Hematopoietic multipotent progenitor cell treated with erythropoietin and hydrocortisone succinate and interleukin-3 and kit ligand, for 15 days (in vitro differentiated cells): ENCODE data around the gene STXBP6.

ENCODE experiments used
- DNase-seq: peaks from one replicate; pipeline ENCODE4 v3.0.0-alpha.2; 2015; ENCODE audit warnings: low spot score

The STXBP6 gene

DNA sequence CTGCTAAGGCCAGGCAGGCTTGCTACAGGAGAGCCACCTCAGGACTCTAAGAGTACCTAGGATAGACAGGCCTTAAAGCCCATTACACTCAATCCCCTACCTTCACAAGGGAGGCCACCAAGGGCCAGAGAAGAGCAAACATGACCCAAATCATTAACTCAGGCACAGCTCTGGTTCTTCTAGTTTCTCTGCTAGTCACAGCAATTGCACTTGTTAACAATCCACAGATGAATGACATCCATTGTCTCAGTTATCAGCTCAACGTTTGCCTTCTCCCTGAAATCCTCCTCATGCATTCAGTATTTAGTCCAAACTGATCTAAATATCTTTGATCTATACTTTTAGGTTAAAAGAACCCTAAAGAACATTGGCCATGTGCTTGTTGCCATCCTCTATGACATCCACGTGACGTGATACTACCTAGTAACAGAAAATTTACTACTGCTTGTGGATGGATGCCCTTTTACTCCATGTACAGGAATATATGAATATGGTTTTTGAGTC lies 164.5 kb downstream of the STXBP6 start:
- DNase-seq: no peak

DNA sequence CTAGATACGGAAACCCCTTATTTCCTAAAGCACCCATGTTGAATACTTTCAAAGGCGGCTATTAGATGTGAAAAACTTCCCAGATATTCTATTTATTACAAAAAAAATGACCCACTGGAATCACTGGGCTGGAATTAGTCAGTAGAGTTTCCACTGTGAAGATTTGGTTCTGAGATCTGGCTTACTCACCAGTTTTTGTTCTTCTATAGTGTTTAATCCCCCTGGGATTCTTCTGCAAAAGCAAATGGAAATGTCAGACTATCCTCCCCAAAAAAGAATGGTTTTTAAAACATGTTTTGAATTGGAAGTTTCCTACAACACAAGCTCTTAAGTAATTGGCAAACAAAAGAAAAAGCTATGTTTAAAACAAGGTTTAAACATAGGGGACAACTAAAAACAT lies 166.4 kb downstream of the STXBP6 start:
- DNase-seq: no peak

DNA sequence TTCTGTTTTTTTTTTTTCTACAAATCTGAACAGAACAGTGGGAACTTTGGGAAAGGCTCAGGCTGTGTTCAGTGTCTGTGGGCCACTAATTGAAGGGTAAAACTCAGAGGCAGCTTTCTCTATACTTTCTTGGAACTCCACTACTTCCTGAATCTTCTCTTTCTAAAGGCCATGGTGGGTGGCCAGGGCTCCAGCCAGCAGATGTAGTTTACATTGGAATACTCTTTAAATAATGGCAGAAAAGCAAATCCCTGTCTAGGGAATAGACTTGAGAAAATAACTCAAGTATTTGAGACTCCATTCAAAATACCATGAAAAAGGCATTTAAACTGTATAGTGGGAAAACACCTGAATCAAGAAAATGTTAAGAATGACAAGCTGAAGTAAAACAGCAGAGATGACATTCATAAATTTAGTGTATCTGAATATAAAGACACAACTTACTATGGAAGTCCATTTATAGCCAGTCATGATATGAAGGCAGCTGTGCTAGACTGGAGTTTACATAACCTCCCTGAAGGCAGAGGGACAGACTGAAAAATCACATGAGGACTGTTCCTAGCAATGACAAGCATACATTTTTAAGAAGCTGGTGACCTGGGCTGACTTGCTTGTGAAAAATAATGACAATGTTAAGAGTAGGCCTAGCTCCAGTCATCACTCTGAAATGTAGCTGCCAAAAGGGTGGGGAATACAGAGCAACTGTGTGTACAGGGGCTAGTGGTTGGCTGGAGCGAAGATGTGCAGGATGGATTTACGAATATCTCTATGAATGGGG lies 168.6 kb downstream of the STXBP6 start:
- no peak for DNase-seq

DNA sequence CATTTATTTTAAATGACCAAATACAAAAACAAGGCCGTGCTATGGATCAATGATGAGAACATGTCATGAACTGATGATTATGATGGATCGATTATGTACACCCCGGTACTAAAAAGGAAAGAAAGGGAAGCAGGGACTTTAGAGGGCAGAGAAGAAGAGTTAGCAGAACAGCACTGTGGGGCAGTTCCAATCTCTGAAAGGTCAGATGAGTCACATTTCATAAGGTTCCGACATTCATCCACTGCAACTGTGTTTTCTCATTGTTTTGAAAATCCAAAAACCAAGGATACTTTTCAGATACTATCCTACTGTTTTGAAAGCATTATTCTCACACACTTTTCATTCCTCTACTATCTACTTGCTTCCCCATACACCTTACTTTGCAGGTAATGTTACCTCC lies 169.3 kb downstream of the STXBP6 start:
- DNase-seq: no peak

DNA sequence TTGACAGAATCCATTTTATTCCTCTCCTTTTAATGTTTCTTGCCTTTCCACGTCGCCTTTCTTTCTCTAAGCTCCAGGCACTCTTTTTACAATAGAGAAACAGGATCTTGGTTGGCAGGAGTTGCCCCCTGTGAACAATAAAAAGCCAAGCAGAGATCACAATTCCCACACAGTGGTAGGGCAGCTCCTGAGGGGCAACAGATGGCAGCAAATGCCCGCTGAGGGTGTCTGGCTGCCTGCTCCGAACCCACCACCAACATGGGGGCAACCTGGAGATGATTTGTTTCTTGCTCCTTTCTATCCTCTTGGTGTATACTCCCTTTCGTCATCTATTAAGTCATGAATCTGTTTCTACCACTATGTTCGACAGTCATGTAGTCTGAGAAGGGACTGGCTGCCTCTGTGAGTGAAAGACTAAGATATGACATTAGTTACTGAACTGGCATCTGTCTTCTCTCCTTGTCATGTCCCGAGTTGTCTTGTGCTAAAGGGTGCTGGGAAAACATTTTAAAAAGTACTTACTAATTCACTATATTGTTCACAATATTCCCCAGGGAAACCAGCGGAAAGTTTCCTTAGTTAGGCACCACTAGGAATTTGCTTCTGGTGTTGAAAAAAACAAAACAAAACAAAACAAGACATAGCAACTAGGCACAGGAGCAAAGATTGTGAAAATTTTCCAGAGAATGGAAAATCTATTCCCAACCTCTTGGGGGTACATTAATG lies 170.1 kb downstream of the STXBP6 start:
- no peak for DNase-seq

DNA sequence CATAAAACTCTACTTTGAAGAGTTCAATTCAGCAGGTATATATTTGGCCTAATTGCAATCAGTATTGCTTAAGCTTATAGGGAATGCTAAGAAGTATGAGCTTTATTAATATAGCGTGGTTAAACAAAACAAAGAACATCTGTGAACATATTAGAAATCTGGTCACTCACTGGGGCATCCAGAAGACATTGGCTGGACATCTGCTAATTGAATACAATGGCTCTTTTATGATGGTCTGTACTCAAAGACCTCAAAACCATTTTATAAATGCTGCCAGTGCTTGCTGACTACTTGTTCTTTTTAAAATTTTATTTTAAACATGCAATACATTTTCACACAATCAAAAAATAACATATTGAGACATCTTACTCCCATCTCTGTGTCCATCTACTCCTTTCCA lies 173.0 kb downstream of the STXBP6 start:
- no peak for DNase-seq

DNA sequence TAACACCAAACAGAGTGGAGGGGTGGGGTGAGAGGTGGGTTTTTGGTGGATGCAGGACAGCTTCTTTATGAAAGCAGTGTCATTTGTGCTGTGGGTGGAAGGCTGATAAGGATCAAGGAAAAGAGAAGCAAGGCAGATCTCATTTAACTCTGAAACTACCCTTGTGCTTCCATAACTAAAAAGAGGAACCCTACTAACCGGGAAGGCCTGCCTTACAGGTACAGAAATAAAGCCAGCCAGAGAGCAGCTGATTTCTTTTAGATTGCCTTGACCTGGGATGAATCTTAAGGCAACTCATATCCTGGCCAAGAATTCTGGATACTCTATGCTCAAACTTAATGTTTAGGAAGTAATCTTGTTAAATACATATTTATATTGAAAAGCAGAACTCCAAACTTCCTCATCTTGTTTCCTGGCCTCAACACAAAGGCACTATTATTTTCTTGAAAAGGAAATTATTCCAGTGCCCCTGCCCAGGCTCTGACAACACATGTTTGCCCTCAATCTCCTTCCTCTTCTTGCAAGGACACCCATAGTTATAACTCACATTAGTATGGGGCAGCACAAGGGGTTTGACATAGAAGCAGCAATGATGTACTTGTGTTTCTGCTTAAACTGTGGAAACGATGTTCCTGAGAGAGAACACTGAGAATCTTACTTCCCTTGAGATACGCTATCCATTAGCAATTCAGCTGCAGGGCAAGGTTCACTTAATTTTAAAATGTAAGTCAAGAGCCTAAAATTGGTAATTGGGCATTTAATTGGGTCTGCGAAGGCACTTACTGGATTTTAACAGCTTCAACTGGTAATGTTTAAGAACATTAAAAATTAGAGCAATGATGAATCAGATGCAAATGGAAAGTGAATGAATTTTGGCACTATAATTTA lies 173.7 kb downstream of the STXBP6 start:
- no peak for DNase-seq

DNA sequence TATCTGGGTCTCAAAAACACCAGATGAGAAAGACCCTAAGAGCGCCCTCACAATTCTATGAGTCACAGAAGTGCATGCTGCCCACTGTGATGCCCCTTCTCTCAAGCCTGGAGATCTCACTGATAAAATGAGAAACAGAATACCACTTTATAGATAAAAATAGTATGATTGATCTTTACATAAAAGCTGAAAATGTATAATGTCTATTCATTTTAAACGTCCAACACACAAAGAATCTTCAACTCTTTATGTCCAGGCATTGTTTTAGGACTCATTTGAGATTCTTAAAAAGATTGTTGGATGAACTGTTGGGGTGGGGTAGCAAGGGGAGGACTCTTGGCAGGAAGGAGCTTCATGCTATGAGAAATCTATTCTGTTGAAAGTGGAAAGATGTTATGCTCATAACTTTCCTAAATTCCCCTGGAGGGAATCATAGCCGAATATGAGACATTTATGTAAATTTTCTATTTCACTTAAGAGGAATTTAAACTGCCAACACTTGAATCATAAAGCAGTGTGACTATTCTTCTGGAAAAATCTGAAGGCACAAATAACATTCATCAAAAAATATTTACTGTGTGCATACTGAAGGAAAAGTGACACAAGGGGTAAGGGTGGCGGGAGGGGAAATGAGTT lies 174.6 kb downstream of the STXBP6 start:
- DNase-seq: no peak

DNA sequence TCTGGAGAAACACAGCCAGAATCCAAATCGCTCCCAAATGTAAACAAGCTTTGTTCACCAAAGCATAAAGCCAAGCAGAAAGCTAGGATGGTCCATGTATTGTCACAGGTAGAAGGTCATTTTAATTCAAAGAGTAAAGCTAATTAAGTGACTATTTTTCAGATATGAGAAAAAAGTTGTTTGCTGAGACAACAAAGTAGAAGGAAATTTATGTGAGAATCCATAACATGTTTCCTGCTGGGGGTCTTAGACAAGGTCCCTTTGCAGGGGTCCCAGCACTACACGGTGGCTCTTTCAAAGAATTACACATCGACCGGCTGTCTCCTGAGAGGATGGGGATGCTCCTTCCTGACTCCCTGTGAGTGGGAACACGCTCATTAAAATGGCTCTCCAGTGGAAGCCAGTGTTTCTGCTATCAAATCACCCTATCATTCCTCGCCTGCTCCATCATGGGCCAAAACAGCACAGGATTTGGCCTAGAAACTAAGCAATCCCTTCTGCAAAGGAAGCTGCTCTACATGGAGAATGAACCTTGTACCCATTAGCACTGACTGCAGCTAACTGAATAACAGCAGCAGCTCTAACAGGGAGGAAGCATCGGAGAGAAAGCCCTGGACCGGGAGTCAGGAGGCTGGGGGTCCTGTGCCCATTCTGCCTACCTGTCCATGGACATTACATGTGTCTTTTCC lies 175.3 kb downstream of the STXBP6 start:
- DNase-seq: no peak

DNA sequence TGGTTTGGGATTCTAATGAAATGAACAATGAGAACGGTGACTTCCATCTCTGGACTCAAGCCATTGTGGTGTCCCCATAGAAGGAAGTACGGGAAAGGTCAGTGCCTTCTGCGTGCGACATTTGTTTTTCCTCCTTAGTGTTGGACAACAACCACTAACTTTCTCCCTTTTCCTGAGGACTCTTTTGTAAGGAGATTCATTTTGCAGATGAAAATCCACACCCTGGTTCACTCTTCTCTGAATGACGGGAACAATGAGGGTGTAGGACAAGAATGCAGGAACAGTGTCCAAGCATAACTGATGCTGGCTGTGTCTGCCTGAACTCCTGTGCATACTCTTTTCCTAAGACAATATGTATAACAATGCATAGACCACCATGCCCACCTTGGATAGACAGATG lies 176.4 kb downstream of the STXBP6 start:
- DNase-seq: no peak

DNA sequence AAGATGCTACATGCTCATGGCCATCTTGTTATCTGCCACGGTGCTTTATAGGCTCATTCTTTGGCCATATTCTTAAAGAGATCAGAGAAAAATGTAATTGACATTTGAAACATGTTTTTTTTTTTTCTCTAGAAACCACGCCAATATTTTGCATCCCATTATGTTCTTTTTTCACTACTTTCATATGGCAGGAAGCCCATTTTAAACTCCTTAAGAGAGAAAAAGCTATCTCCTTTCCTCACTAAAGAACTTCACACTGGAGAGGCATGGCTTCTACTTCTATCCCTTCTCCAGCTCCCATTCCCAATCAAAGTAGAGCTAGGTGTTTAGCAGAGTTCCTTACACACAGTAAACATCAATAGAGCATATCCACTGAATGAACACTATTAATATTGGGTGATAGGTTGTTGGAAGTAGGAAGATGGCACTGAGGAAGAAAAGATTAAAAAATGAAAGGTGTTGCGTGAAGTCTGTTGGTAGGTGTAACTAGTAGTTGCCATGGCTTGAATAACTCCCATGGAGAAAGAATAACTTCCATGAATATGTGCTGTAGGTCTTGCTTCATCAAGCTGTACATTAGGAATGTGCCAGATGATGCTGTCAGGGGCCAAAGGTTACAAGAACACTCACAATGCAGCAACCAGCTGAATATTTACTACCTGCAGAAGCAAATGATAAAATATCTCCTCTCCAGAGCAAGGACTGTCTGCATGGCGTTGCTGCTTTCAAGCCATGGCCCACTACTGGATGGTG lies 178.8 kb downstream of the STXBP6 start:
- no peak for DNase-seq

DNA sequence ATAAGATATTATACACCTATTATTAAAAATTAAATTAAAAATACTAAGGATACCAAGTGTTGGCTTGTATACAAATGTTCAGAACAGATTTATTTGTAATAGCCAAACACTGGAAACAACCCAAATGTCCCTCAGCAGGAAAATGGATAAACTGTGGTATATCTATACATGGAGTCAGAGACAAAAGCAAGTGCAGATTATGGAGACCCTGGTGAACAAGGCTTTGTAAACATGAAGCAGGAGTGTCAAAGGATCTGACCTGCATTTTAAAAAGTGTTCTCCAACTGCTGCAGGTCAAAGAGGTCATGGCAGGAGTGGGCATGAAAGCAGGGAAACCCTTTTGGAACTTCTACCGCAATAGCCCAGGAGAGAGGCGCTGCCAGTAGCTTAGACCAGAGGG lies 181.6 kb downstream of the STXBP6 start:
- no peak for DNase-seq

DNA sequence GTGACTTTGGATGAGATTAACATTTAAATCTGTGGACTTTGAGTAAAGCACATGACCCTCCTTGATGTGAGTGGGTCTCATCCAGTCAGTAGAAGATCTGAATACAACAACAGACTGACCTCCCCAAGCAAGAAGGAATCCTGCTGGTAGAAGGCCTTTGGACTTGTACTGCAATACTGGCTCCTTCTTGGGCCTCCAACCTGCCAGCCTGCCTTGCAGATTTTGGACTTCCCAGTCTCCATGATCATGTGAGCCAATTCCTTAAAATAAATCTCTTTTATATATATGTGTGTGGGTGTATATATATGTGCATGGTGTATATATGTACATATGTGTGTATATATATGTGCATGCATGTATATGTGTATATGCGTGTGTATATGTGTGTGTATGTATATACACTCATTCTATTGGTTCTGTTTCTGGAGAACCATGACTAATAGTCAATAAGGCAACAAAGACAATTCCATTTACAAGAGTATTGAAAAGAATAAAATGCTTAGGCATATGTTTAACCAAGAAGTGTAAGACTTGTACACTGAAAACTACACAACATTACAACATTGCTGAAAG lies 183.8 kb downstream of the STXBP6 start:
- no peak for DNase-seq

DNA sequence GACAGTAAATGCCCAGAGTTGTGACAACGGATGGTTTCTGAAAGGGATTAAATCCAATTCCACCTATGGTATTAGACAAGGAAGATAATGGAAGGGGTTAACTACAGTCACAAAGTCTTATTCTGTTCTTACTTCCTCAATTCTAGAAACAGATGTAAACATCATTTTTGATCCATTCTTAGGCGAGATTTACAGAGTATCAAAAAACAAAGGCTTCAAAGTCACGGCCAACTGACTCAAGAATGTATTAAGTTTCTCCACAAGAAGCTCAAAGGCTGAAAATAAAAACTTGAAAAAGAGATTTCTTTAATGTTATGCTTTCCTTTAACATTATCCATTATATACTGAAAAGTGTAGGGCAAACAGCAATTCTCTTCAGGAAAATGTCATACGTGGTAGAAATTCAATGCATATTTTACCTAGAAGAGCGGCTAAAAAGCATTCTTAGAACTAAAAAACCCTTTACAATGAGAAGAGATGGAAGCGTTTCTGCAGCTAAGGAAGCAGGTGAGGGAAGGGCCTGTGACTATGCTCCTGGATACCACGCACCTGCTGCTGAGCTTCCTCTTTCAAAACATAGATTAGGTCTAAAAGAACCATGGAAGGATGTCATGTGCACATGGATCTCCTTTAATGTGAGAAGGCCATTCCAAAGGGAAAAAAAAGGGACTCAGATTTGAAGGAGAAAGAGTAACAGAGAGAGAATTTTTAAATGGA lies 185.8 kb downstream of the STXBP6 start:
- no peak for DNase-seq

DNA sequence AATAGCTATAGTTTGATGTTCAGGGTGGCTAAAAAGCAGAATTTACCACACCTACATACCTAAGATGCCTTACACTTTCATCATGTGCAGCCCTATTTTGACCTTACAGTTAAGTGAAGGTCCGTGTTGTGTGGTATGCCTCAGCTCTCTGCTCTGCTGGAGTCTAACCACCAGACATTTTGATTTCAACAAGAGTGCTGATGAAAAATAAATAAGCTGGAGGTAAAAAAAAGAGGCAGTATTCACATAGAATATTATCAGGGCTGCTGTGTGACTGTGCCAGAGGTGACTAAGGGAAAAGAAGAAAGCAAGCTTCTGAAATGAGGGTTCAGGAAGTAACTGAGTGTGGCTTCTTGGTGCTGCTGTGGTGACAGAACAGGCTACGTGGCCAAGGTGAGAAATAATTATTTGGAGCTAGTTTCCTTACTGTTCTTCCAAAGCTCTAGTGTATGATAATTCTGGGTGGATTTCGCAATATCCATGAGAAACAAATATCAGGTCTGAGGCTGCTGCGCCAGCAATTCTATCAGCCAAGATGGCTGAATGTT lies 188.8 kb downstream of the STXBP6 start:
- DNase-seq: no peak

DNA sequence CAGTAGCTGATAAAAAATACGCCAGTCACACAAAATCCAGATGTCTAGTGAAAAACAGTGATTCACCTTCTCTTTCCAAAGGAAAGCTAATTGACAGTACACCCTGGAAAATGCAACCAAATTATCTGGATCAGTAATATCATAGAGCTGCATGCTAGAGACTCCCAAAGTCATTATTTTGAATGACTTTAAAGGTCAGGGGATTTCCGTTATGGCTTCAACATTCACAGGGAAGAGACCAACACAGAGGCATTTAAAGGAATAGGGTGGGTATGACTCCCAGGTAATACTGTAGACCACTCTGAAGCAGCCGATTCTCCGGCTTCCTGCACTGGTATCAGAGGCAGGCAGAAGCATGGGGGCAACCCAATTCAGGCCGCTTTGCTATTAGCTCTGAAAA lies 190.4 kb downstream of the STXBP6 start:
- no peak for DNase-seq

DNA sequence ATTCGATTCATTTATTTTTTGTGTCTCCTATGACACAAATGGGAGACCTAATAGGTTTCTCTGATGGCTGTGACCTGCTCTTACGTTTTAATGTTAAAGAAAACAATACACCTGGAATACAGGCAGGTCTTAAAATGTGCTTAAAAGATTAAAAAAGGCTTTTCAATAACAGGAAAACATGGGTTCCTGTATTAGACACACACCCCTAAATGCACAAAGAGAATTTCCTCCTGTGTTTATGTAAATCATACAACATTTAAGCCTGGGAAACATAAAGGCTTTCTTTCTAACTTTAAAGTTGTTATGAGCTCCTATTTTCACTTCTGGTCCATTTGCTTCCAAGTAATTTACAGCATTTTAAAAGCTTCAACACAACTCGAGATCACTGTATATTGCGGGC lies 191.3 kb downstream of the STXBP6 start:
- no peak for DNase-seq

DNA sequence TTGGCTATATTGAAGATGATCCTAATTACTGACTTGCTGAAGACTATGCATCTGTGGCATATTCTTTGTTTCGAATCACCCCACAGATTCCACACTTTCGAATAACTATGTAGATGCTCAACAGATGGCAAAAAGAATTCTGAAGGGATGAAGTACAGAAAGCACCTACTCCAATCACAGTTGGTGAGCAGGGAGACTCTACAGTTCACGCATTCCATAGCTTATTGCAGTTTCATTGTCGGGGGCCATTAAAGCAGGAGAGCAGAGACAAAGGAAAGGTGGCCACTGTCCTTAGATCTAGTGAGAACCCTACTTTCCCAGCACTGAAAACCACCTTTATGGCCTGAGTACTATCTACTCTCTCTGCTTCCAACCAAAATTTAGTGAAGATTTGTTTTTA lies 191.9 kb downstream of the STXBP6 start:
- DNase-seq: no peak

DNA sequence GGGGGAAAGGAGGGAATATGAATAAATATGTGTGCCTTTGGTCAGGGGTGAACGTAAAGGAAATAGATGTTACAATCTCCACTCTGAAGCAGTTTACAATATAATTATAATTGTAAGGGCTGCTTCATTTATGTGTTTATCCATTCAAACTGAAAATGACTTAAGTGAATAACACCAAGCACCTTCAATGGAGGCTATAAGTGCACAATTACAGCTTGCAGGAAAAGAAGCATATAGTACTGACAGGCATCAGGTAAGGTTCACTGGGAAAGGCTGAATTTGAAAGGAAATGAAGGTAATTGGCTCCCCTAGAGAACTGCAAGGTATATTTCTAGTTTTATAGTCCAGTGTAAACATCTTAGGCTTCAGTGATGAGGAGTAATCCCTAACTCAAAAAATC lies 192.7 kb downstream of the STXBP6 start:
- DNase-seq: no peak
